ENCODE measurements around the gene SNTG2.

DNA sequence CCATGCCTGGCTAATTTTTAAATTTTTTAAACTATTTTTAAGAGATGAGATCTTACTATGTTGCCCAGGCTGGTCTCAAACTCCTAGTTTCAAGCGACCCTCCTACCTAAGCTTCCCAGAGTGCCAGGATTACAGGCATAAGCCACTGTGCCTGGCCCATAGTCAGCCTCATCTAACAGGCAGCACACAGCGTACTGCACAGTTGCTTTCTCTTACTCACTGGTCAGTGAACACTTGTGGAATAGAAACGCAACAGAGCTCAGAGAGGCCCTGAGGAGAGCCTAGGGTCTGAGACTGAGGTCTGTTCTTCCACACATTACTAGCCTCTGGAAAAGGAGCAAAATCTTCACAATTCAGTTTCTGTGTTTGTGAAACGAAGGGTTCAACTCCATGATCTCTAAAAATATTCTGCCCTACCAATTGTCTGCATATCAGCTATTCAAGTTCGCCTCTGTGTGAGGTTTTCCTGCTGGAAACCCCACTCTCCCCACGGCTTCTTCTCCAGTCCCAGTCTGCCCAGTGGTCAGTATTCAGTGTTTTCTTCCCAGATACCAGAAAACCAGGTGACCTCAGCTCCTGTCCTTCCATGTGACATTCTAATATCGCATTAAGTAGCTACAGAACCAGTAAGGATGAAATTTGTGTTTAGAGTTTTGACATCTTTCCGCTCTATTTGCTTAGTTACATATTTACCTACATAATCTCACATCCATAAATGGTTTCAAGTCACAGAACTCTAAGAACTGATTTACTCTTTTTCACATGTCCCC, 26.6 kb upstream of the SNTG2 start:
- TF ChIP-seq, protein P1, sequence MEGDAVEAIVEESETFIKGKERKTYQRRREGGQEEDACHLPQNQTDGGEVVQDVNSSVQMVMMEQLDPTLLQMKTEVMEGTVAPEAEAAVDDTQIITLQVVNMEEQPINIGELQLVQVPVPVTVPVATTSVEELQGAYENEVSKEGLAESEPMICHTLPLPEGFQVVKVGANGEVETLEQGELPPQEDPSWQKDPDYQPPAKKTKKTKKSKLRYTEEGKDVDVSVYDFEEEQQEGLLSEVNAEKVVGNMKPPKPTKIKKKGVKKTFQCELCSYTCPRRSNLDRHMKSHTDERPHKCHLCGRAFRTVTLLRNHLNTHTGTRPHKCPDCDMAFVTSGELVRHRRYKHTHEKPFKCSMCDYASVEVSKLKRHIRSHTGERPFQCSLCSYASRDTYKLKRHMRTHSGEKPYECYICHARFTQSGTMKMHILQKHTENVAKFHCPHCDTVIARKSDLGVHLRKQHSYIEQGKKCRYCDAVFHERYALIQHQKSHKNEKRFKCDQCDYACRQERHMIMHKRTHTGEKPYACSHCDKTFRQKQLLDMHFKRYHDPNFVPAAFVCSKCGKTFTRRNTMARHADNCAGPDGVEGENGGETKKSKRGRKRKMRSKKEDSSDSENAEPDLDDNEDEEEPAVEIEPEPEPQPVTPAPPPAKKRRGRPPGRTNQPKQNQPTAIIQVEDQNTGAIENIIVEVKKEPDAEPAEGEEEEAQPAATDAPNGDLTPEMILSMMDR (IDR thresholded peaks at IDR 0.05) = no peak
- TF ChIP-seq POLR2A (IDR thresholded peaks at IDR 0.05) = no peak
